22Rv1 (cell line): Measurements from ENCODE around the gene FASTKD1.

Experiments used
- ZFX ChIP-seq: fragments of 450-650 bp; IDR thresholded peaks from 2 replicates; pipeline ENCODE4 v1.6.1; 2017; ENCODE audit warnings: antibody characterized with exemption, borderline replicate concordance
- TF ChIP-seq, protein P1 (sequence below): fragments of 450-650 bp; IDR thresholded peaks from 2 replicates; pipeline ENCODE4 v1.5.1; 2017; ENCODE audit warnings: mild to moderate bottlenecking

DNA sequence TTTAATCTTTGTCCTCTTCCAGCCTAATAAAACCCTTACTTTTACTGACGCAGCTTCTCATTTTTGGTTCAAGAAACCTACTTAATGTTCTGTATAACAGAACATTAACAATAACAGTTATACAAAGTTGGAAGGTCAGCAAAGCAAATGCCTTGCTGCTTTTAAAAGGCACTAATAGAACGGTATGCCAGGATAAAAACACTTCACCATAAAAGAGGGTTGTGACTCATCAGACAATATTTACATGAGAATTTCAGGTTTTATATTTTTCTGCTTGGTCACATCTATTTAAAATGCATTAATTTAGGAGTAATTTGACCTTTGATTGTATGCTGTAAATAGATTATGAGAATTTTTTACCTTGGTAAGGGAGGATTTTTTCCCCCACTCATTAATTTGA is 61.1 kb downstream of the FASTKD1 start:
- TF ChIP-seq, protein P1, sequence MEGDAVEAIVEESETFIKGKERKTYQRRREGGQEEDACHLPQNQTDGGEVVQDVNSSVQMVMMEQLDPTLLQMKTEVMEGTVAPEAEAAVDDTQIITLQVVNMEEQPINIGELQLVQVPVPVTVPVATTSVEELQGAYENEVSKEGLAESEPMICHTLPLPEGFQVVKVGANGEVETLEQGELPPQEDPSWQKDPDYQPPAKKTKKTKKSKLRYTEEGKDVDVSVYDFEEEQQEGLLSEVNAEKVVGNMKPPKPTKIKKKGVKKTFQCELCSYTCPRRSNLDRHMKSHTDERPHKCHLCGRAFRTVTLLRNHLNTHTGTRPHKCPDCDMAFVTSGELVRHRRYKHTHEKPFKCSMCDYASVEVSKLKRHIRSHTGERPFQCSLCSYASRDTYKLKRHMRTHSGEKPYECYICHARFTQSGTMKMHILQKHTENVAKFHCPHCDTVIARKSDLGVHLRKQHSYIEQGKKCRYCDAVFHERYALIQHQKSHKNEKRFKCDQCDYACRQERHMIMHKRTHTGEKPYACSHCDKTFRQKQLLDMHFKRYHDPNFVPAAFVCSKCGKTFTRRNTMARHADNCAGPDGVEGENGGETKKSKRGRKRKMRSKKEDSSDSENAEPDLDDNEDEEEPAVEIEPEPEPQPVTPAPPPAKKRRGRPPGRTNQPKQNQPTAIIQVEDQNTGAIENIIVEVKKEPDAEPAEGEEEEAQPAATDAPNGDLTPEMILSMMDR: no peak
- TF ChIP-seq ZFX: no peak
